K562 (cell line): ENCODE measurements around the gene LTK. TPM values are rescaled to one million over a fixed set of nuclear protein-coding genes. Genes with fewer than 3 reads are reported as not detected.

Experiments
- ATAC-seq: fragments of 200-7000 bp; cut with Tn5 transposase; 3 replicates; pipeline ENCODE4 v1.9.1; 2020; ENCODE audit warnings: moderate library complexity
- BruUV-seq: library from RNA; stranded (reverse); fragments of 400-500 nt; replicated peaks from 2 replicates; lab custom pipeline; 2021; lab: Mats Ljungman, UMichigan
- CTCF ChIA-PET: fragments of 300-600 bp; formaldehyde crosslinking; extraction: SDS; loops from one replicate; lab custom pipeline; 2021; ENCODE audit warnings: low intra/inter-chr PET ratio; lab: Yijun Ruan, JAX
- POLR2A ChIA-PET: fragments of 300-600, 350-650 bp; sonication (Branson Sonifier 250); formaldehyde crosslinking; extraction: SDS; loops from one replicate; lab custom pipeline; 2021; ENCODE audit warnings: antibody characterized with exemption, inconsistent platforms; lab: Yijun Ruan, JAX
- DNase-seq, 4 experiments: peaks; one replicate each; pipeline versions ENCODE4 v3.0.0 to v3.0.0-alpha.2; 2011 to 2018; ENCODE audit warnings: low spot score in 3 of 4, mixed read lengths in 3 of 4; ENCODE audit errors: extremely low read depth in 1 of 4
- FAIRE-seq: peaks from 2 replicates; lab custom pipeline; 2011; peaks lifted over from hg19 to GRCh38; lab: Jason Lieb, UNC
- H2AFZ ChIP-seq: 2 replicates; pipeline ENCODE4 v1.6.0; 2011; ENCODE audit warnings: low read depth, low read length, control low read depth, inconsistent platforms
- H3K27ac ChIP-seq: fragments of 200-600 bp; 3 replicates; pipeline ENCODE4 v1.8.0; 2011; ENCODE audit warnings: low read depth, mild to moderate bottlenecking, control low read depth, inconsistent platforms, low read length, moderate library complexity, mixed read lengths; ENCODE audit errors: extremely low read depth
- H3K27me3 ChIP-seq, 2 experiments: fragments of 300-600 bp in 1 of 2; 2 replicates in 1 of 2; 3 replicates in 1 of 2; pipeline versions ENCODE4 v1.6.0 to v1.8.0; 2011; ENCODE audit warnings: inconsistent platforms in 2 of 2, low read length in 2 of 2, mild to moderate bottlenecking in 1 of 2, mixed read lengths in 1 of 2, moderate library complexity in 1 of 2; ENCODE audit not compliant: control insufficient read depth in 2 of 2, insufficient read depth in 2 of 2
- H3K36me3 ChIP-seq: fragments of 300-600 bp; 3 replicates; pipeline ENCODE4 v1.8.0; 2011; ENCODE audit warnings: mild to moderate bottlenecking, low read length, inconsistent platforms; ENCODE audit not compliant: control insufficient read depth, insufficient read depth
- H3K4me1 ChIP-seq, 2 experiments: fragments of 200-600 bp in 1 of 2; replicated peaks in 1 of 2; 2 replicates in 1 of 2; 3 replicates in 1 of 2; pipeline versions ENCODE4 v1.5.1 to v1.8.0; 2011; ENCODE audit warnings: inconsistent platforms in 2 of 2, low read length in 2 of 2, mild to moderate bottlenecking in 1 of 2, mixed read lengths in 1 of 2, moderate library complexity in 1 of 2; ENCODE audit not compliant: control insufficient read depth in 2 of 2, insufficient read depth in 2 of 2
- H3K4me2 ChIP-seq: 2 replicates; pipeline ENCODE4 v1.6.1; 2011; ENCODE audit warnings: low read length, control low read depth, inconsistent platforms, mixed read lengths; ENCODE audit not compliant: insufficient read depth
- H3K4me3 ChIP-seq: fragments of 200-600 bp; sonication (generic), shearing (Covaris generic); 2 replicates; pipeline ENCODE4 v1.5.1; 2016; ENCODE audit warnings: control low read depth, inconsistent platforms
- H3K79me2 ChIP-seq: fragments of 200-600 bp; 3 replicates; pipeline ENCODE4 v1.8.0; 2011; ENCODE audit warnings: low read length, inconsistent platforms; ENCODE audit not compliant: control insufficient read depth, insufficient read depth
- H3K9ac ChIP-seq, 2 experiments: 2 replicates each; pipeline versions ENCODE4 v1.6.0 to v1.6.1; 2011; ENCODE audit warnings: low read depth in 2 of 2, low read length in 2 of 2, control low read depth in 1 of 2, inconsistent platforms in 1 of 2, mild to moderate bottlenecking in 1 of 2, mixed read lengths in 1 of 2; ENCODE audit not compliant: insufficient read depth in 1 of 2
- H3K9me1 ChIP-seq: one replicate; pipeline ENCODE4 v1.6.0; 2011; ENCODE audit warnings: inconsistent platforms, mild to moderate bottlenecking, low read length, moderate library complexity; ENCODE audit not compliant: control insufficient read depth, insufficient read depth
- H3K9me3 ChIP-seq: replicated peaks from 2 replicates; pipeline ENCODE4 v1.5.1; 2011; ENCODE audit warnings: low read depth, low read length, inconsistent platforms; ENCODE audit not compliant: control insufficient read depth, insufficient read depth
- H4K20me1 ChIP-seq: replicated peaks from 2 replicates; pipeline ENCODE4 v1.6.1; 2011; ENCODE audit warnings: low read length, inconsistent platforms, mixed read lengths; ENCODE audit not compliant: control insufficient read depth, insufficient read depth
- ARID4B ChIP-seq: sonication (generic); formaldehyde crosslinking; IDR thresholded peaks from 2 replicates; pipeline ENCODE4 v1.8.0; 2022; ENCODE audit warnings: mild to moderate bottlenecking, missing genetic modification reagents
- BRCA1 ChIP-seq, 2 experiments: fragments of 450-650 bp in 1 of 2; sonication (generic) in 1 of 2; formaldehyde crosslinking in 1 of 2; IDR thresholded peaks; 2 replicates each; pipeline versions ENCODE4 v1.5.0 to v1.6.1; 2017 to 2020; ENCODE audit warnings: mild to moderate bottlenecking in 1 of 2, missing genetic modification reagents in 1 of 2
- HNRNPL ChIP-seq: fragments of 200-400 bp; formaldehyde crosslinking; IDR thresholded peaks from 2 replicates; pipeline ENCODE4 v1.6.1; 2017; ENCODE audit warnings: low read depth, mild to moderate bottlenecking, low read length
- POLR2G ChIP-seq: fragments of 200-400 bp; formaldehyde crosslinking; IDR thresholded peaks from 2 replicates; pipeline ENCODE4 v1.6.1; 2017; ENCODE audit warnings: low read depth, mild to moderate bottlenecking, antibody characterized with exemption, low read length, moderate library complexity
- RBM17 ChIP-seq: fragments of 200-400 bp; formaldehyde crosslinking; IDR thresholded peaks from 2 replicates; pipeline ENCODE4 v1.6.1; 2017; ENCODE audit warnings: low read depth, mild to moderate bottlenecking, low read length, borderline replicate concordance
- TAF15 ChIP-seq: fragments of 200-400 bp; formaldehyde crosslinking; IDR thresholded peaks from 2 replicates; pipeline ENCODE4 v1.6.1; 2017; ENCODE audit warnings: mild to moderate bottlenecking, low read depth, low read length, moderate library complexity
- ZBTB33 ChIP-seq: sonication (generic); formaldehyde crosslinking; IDR thresholded peaks from 2 replicates; pipeline ENCODE4 v1.8.1; 2023; ENCODE audit warnings: mild to moderate bottlenecking, missing genetic modification reagents
- WGBS: fragments of 100-300 bp; shearing (Covaris generic); methylation state at CpG from one replicate; pipeline ENCODE4 v1.1.6; 2016; ENCODE audit warnings: low coverage, mixed read lengths; ENCODE audit not compliant: insufficient coverage; ENCODE audit errors: missing lambda C conversion rate; 5-methylcytosine and 5-hydroxymethylcytosine counted together
- in situ Hi-C: fragments of 300-500 bp; cut with MboI; formaldehyde crosslinking; loops from 4 replicates; pipeline ENCODE4 v1.15.0; 2018; ENCODE audit warnings: inconsistent platforms, mixed read lengths
- intact Hi-C: fragments of 100-400 bp; cut with micrococcal nuclease; formaldehyde crosslinking; loops from 2 replicates; pipeline ENCODE4 v1.14.2; 2022
- polyA plus RNA-seq, 8 experiments: library from polyadenylated mRNA; depleted of rRNA in 4 of 8; stranded (reverse) in 5 of 8; unstranded in 3 of 8; fragments of >200 nt; fragmentation: Nextera tagmentation in 2 of 8; fragmentation: Illumina TruSeq in 1 of 8; extraction: Ambion mirVana in 2 of 8; extraction: Trizol in 1 of 8; gene quantifications; 2 replicates each; pipeline versions ENCODE4 v1.2.1 to v1.2.3, GENCODE V29; 2011 to 2014; ENCODE audit warnings: inconsistent platforms in 1 of 8, missing spikeins in 1 of 8
- total RNA-seq, 7 experiments: library from RNA; depleted of rRNA in 6 of 7; stranded (reverse); fragments of >200 nt in 6 of 7; fragmentation: Illumina TruSeq in 2 of 7; extraction: Trizol in 2 of 7; gene quantifications; 2 replicates each; pipeline versions ENCODE4 v1.2.1 to v1.2.3, GENCODE V29; 2011 to 2021; ENCODE audit warnings: low replicate concordance in 1 of 7
- TF ChIP-seq, protein P1 (sequence below), 3 experiments: fragments of 200-800 bp in 1 of 3; sonication (Bioruptor generic) in 1 of 3; sonication (generic) in 1 of 3; formaldehyde crosslinking in 1 of 3; IDR thresholded peaks; 2 replicates each; pipeline versions ENCODE4 v1.6.1 to v1.8.0; 2016 to 2022; ENCODE audit warnings: mild to moderate bottlenecking in 2 of 3, missing compliant biosample characterization in 2 of 3, missing genetic modification characterization in 2 of 3, missing genetic modification reagents in 1 of 3
- TF ChIP-seq, protein P2 (sequence below): sonication (generic); formaldehyde crosslinking; IDR thresholded peaks from 2 replicates; pipeline ENCODE4 v1.8.1; 2023; ENCODE audit warnings: mild to moderate bottlenecking, missing genetic modification reagents

The LTK gene
- total and polyA plus RNA-seq, 9 of the 15 experiments (the other 6 are each of a cell fraction or from before 2014, with no cell fraction given) = 0.25 to 4.4 (median 1.8) TPM

DNA sequence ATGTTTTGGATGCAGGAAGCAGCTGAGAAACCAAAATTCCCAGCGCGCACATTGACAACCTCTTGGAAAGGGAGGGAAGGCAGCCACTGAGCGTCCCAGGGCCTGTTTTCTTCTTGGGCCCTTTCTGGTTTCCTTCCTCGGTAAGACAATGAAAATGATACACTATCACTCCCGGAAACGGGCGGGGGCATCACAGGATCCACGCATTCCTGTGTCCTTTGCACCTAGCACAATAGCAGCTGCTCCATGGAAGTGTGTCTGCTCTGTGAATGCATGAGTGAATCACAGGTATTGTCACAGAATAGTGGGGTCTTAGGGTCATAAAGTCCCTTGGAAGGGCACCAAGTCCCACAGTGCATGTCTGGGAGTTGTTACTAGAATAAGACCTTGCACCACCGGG, 26.2 kb downstream of the LTK start (continued):
- TF ChIP-seq RBM17 = no peak
- no peak for TF ChIP-seq BRCA1 (IDR thresholded peaks at IDR 0.05)
- TF ChIP-seq BRCA1 (CRISPR knock-in tag; IDR thresholded peaks at IDR 0.05) = no peak
- no peak for TF ChIP-seq HNRNPL
- TF ChIP-seq TAF15 = no peak
- TF ChIP-seq ARID4B (CRISPR knock-in tag) = no peak

DNA sequence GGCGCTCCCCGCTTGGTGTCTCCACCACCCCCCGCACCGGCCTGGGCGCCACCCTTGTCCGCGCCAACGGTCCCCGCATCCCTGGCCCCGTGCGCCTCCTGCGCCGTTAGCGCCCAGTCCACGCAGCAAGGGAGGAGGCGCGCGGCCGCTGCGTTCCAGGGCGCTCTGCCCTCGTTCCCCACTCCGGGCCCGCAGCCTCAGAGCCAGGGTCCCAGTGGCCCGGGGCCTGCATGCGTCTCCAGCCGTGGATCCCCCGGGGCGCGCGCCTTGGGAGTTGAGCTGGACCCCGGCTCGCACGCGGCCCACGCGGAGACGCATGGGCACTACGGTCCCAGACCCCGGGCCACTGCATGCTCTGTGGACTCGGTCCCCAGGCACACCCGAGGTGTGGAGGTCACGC, 27.3 kb downstream of the LTK start:
- no TSS peak for BruUV-seq
- in situ Hi-C loops = no loop called here
- ChIA-PET CTCF (no interaction called here), POLR2A (interaction anchor here (1.3 kb wide), 1 partner anchor 11 kb away, joined by 3 read pairs; no protein-coding TSS in a partner anchor)
- no peaks in the 10 kb centered on the region for H3K9me3 ChIP-seq
- no peak overlapping the region for H3K27ac ChIP-seq
- H3K4me1 ChIP-seq = peaks cover 2 to 9% of the 10 kb centered on the region in 2 experiments; a peak in 3 of 5 replicates
- H3K9ac ChIP-seq = no peak overlapping the region
- H2AFZ ChIP-seq = no peak overlapping the region
- FAIRE-seq = no peak
- ATAC-seq = no peak
- H3K27me3 ChIP-seq = no peaks in the 10 kb centered on the region
- no peak for DNase-seq
- H3K4me2 ChIP-seq = no peak overlapping the region
- H3K4me3 ChIP-seq = no peak overlapping the region
- H3K79me2 ChIP-seq = no peaks in the 10 kb centered on the region
- TF ChIP-seq, protein P1, sequence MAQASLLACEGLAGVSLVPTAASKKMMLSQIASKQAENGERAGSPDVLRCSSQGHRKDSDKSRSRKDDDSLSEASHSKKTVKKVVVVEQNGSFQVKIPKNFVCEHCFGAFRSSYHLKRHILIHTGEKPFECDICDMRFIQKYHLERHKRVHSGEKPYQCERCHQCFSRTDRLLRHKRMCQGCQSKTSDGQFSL (CRISPR knock-in tag; IDR thresholded peaks at IDR 0.05) = no peak
- TF ChIP-seq, protein P1 (tag; IDR thresholded peaks at IDR 0.05) = no peak
- TF ChIP-seq ZBTB33 (CRISPR knock-in tag) = peak; percentile 90
- peak; percentile 46 for TF ChIP-seq POLR2G
- TF ChIP-seq, protein P2, sequence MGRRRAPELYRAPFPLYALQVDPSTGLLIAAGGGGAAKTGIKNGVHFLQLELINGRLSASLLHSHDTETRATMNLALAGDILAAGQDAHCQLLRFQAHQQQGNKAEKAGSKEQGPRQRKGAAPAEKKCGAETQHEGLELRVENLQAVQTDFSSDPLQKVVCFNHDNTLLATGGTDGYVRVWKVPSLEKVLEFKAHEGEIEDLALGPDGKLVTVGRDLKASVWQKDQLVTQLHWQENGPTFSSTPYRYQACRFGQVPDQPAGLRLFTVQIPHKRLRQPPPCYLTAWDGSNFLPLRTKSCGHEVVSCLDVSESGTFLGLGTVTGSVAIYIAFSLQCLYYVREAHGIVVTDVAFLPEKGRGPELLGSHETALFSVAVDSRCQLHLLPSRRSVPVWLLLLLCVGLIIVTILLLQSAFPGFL (CRISPR knock-in tag) = no peak
- H3K9me1 ChIP-seq = no peaks in the 10 kb centered on the region
- no peaks in the 10 kb centered on the region for H4K20me1 ChIP-seq
- H3K36me3 ChIP-seq = peaks cover 18% of the 10 kb centered on the region; the same call in 2 of the 3 replicates
- intact Hi-C loops = no loop called here
- WGBS = 93% methylated on average over 23 of the region's 43 CpGs
